ENCODE measurements around the gene ARID4B.

- TF ChIP-seq CTCF (IDR thresholded peaks at IDR 0.05) (no peak), POLR2A (IDR thresholded peaks at IDR 0.05) (no peak)
Observed at GRCh38 chr1:235375919-235376605, 48.1 kb upstream of the ARID4B start.

Data from Peyer's patch (tissue), 4 donors.